Measurements from ENCODE around the gene CCDC106.

DNA sequence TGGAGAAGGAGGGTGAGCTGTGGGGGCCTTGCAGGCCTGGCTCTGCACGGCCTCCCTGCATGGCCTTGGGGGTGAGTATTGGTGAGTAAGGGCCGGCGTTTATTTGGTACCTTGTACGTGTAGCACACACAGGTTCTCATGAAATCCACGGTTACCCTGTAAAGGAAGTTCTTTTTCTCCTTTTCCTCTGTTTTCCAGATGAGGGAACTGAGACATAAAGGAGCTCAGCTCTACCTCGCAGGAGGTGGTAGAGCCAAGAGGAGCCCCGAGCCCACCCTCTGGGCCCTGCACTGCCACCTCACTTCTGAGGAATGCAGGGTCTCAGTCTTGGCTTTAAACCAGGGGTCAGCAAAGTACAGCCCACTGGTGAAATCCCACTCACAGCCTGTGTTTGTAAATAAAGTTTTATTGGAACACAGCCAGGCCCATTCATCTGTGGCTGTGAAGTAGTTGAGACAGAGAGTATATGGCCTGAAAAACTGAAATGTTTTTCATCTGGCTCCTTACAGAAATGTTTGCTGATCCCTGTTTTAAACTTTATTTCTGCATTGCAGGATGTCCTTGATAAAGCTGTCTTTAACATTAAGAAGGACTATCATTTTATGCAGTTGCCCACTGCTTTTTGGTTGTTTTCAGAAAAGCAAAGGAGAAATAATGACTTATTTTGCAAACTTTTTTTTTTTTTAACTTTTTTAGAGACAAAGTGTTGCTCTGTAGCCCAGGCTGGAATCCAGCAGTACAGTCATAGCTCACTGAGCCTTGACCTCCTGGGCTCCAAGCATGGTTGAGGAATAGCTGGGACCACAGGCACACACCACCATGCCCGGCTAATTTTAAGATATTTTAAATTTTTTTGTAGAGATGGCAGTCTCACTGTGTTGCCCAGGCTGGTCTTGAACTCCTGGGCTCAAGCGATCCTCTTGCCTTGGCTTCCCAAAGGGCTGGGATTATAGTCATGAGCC lies 33.4 kb downstream of the CCDC106 start:
- TF ChIP-seq, protein P1, sequence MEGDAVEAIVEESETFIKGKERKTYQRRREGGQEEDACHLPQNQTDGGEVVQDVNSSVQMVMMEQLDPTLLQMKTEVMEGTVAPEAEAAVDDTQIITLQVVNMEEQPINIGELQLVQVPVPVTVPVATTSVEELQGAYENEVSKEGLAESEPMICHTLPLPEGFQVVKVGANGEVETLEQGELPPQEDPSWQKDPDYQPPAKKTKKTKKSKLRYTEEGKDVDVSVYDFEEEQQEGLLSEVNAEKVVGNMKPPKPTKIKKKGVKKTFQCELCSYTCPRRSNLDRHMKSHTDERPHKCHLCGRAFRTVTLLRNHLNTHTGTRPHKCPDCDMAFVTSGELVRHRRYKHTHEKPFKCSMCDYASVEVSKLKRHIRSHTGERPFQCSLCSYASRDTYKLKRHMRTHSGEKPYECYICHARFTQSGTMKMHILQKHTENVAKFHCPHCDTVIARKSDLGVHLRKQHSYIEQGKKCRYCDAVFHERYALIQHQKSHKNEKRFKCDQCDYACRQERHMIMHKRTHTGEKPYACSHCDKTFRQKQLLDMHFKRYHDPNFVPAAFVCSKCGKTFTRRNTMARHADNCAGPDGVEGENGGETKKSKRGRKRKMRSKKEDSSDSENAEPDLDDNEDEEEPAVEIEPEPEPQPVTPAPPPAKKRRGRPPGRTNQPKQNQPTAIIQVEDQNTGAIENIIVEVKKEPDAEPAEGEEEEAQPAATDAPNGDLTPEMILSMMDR (IDR thresholded peaks at IDR 0.05; ENCODE audit: insufficient read depth, low read depth, low read length) = no peak
- no peak for TF ChIP-seq EZH2 (IDR thresholded peaks at IDR 0.05; ENCODE audit: insufficient read depth, low read length)
